WTC11 (cell line): ENCODE measurements around the gene ZNF581. TPM values are rescaled to one million over a fixed set of nuclear protein-coding genes. Genes with fewer than 3 reads are reported as not detected.

ENCODE experiments used
- ATAC-seq: fragments of 200-7000 bp; cut with Tn5 transposase; 2 replicates; pipeline ENCODE4 v1.10.0; 2021; ENCODE audit warnings: mild to moderate bottlenecking, moderate library complexity
- CTCF ChIA-PET: fragments of 300-600 bp; sonication (Branson Sonifier 250); formaldehyde crosslinking; loops from one replicate; lab custom pipeline; 2021; ENCODE audit warnings: antibody characterized with exemption; lab: Charles Lee
- POLR2A ChIA-PET: fragments of 350-600 bp; sonication (Branson Sonifier 250); formaldehyde crosslinking; loops from one replicate; lab custom pipeline; 2021; ENCODE audit warnings: antibody characterized with exemption; lab: Charles Lee
- DNase-seq: peaks from one replicate; pipeline ENCODE4 v3.0.0; 2021; ENCODE audit warnings: low spot score
- H3K27ac Mint-ChIP-seq: 2 replicates; pipeline ENCODE4 v1.8.0; 2021; ENCODE audit warnings: mixed read lengths
- H3K27me3 Mint-ChIP-seq: 2 replicates; pipeline ENCODE4 v1.8.0; 2021; ENCODE audit warnings: low read depth, mild to moderate bottlenecking, moderate library complexity, mixed read lengths
- H3K36me3 Mint-ChIP-seq: 2 replicates; pipeline ENCODE4 v1.8.0; 2021; ENCODE audit warnings: mixed read lengths
- H3K4me1 Mint-ChIP-seq: 2 replicates; pipeline ENCODE4 v1.8.0; 2022; ENCODE audit warnings: mixed read lengths
- H3K4me3 Mint-ChIP-seq: 2 replicates; pipeline ENCODE4 v1.8.0; 2021; ENCODE audit warnings: mild to moderate bottlenecking, moderate library complexity, mixed read lengths
- H3K9me3 Mint-ChIP-seq: 2 replicates; pipeline ENCODE4 v1.8.0; 2021; ENCODE audit warnings: mixed read lengths
- CREM ChIP-seq: sonication (generic); formaldehyde crosslinking; IDR thresholded peaks from 2 replicates; pipeline ENCODE4 v1.8.1; 2022; ENCODE audit warnings: mild to moderate bottlenecking, missing genetic modification reagents, moderate library complexity
- ETV6 ChIP-seq: sonication (generic); formaldehyde crosslinking; IDR thresholded peaks from 2 replicates; pipeline ENCODE4 v1.8.1; 2022; ENCODE audit warnings: mild to moderate bottlenecking, missing genetic modification reagents
- FOXJ3 ChIP-seq: sonication (generic); formaldehyde crosslinking; IDR thresholded peaks from 2 replicates; pipeline ENCODE4 v1.9.0; 2021; ENCODE audit warnings: missing genetic modification reagents, mild to moderate bottlenecking, borderline replicate concordance
- GABPB1 ChIP-seq: sonication (generic); formaldehyde crosslinking; IDR thresholded peaks from 2 replicates; pipeline ENCODE4 v1.8.1; 2023; ENCODE audit warnings: mild to moderate bottlenecking, missing genetic modification reagents
- GRHL2 ChIP-seq: fragments of 250-450 bp; sonication (Bioruptor Pico); IDR thresholded peaks from 2 replicates; pipeline ENCODE4 v1.8.0; 2022; ENCODE audit warnings: mild to moderate bottlenecking, moderate library complexity; ENCODE audit not compliant: insufficient replicate concordance, severe bottlenecking
- HMGA2 ChIP-seq: fragments of 250-450 bp; sonication (Bioruptor Pico); IDR thresholded peaks from 2 replicates; pipeline ENCODE4 v1.4.0; 2021; ENCODE audit warnings: mild to moderate bottlenecking, moderate library complexity
- IRF2 ChIP-seq: sonication (generic); formaldehyde crosslinking; IDR thresholded peaks from 2 replicates; pipeline ENCODE4 v1.8.0; 2022; ENCODE audit warnings: low read depth, missing genetic modification reagents, borderline replicate concordance
- SMAD3 ChIP-seq: sonication (generic); formaldehyde crosslinking; IDR thresholded peaks from 2 replicates; pipeline ENCODE4 v1.8.0; 2022; ENCODE audit warnings: missing genetic modification reagents, mild to moderate bottlenecking, borderline replicate concordance
- SOX15 ChIP-seq: fragments of 250-450 bp; sonication (Bioruptor Pico); IDR thresholded peaks from 2 replicates; pipeline ENCODE4 v1.9.0; 2021; ENCODE audit warnings: mild to moderate bottlenecking
- SP1 ChIP-seq: sonication (generic); formaldehyde crosslinking; conservative IDR thresholded peaks from 2 replicates; pipeline ENCODE4 v1.8.1; 2022; ENCODE audit warnings: missing genetic modification reagents
- TCF7 ChIP-seq: sonication (generic); formaldehyde crosslinking; IDR thresholded peaks from 2 replicates; pipeline ENCODE4 v1.8.0; 2022; ENCODE audit warnings: mild to moderate bottlenecking, low read depth, missing genetic modification reagents, moderate library complexity
- TEAD4 ChIP-seq: sonication (generic); formaldehyde crosslinking; IDR thresholded peaks from 2 replicates; pipeline ENCODE4 v1.8.0; 2022; ENCODE audit warnings: mild to moderate bottlenecking, missing genetic modification reagents
- TP53 ChIP-seq: sonication (generic); formaldehyde crosslinking; IDR thresholded peaks from 2 replicates; pipeline ENCODE4 v1.8.1; 2023; ENCODE audit warnings: mild to moderate bottlenecking, missing genetic modification reagents
- ZBTB21 ChIP-seq: sonication (generic); formaldehyde crosslinking; IDR thresholded peaks from 2 replicates; pipeline ENCODE4 v1.8.1; 2023; ENCODE audit warnings: mild to moderate bottlenecking, missing genetic modification reagents, borderline replicate concordance
- ZNF138 ChIP-seq: sonication (generic); formaldehyde crosslinking; conservative IDR thresholded peaks from 2 replicates; pipeline ENCODE4 v1.8.1; 2022; ENCODE audit warnings: mild to moderate bottlenecking, moderate library complexity, missing genetic modification reagents
- ZNF219 ChIP-seq: sonication (generic); formaldehyde crosslinking; IDR thresholded peaks from 2 replicates; pipeline ENCODE4 v1.8.0; 2023; ENCODE audit warnings: missing genetic modification reagents, mild to moderate bottlenecking, borderline replicate concordance
- ZNF263 ChIP-seq: sonication (generic); formaldehyde crosslinking; IDR thresholded peaks from 2 replicates; pipeline ENCODE4 v1.8.1; 2022; ENCODE audit warnings: low read depth, mild to moderate bottlenecking, moderate library complexity, missing genetic modification reagents
- ZNF317 ChIP-seq: sonication (generic); formaldehyde crosslinking; IDR thresholded peaks from 2 replicates; pipeline ENCODE4 v1.8.1; 2023; ENCODE audit warnings: low read depth, mild to moderate bottlenecking, moderate library complexity, missing genetic modification reagents, borderline replicate concordance
- ZNF416 ChIP-seq: fragments of 250-450 bp; sonication (Bioruptor Pico); IDR thresholded peaks from 2 replicates; pipeline ENCODE4 v1.9.0; 2021; ENCODE audit warnings: mild to moderate bottlenecking, inconsistent platforms
- ZNF423 ChIP-seq: fragments of 250-450 bp; sonication (Bioruptor Pico); IDR thresholded peaks from 2 replicates; pipeline ENCODE4 v2.1.2; 2022; ENCODE audit warnings: mild to moderate bottlenecking, moderate library complexity
- total RNA-seq: library from RNA; stranded (reverse); gene quantifications from 3 replicates; pipeline ENCODE4 v1.2.3, GENCODE V29; 2021
- TF ChIP-seq, protein P1 (sequence below): sonication (generic); formaldehyde crosslinking; IDR thresholded peaks from 2 replicates; pipeline ENCODE4 v1.8.1; 2023; ENCODE audit warnings: mild to moderate bottlenecking, missing genetic modification reagents
- TF ChIP-seq, protein P2 (sequence below): sonication (generic); formaldehyde crosslinking; IDR thresholded peaks from 2 replicates; pipeline ENCODE4 v1.8.0; 2022; ENCODE audit warnings: mild to moderate bottlenecking, missing genetic modification reagents
- TF ChIP-seq, protein P3 (sequence below): fragments of 200-600 bp; IDR thresholded peaks from 2 replicates; pipeline ENCODE4 v1.8.0; 2022; ENCODE audit warnings: antibody characterized with exemption
- TF ChIP-seq, protein P4 (sequence below): sonication (generic); formaldehyde crosslinking; IDR thresholded peaks from 2 replicates; pipeline ENCODE4 v1.8.1; 2022; ENCODE audit warnings: mild to moderate bottlenecking, moderate library complexity, missing genetic modification reagents
- TF ChIP-seq, protein P5 (sequence below): sonication (generic); formaldehyde crosslinking; IDR thresholded peaks from 2 replicates; pipeline ENCODE4 v1.8.0; 2023; ENCODE audit warnings: mild to moderate bottlenecking, missing genetic modification reagents

Gene ZNF581
- total RNA-seq, 1 experiment from 2014 or later: 100 TPM

DNA sequence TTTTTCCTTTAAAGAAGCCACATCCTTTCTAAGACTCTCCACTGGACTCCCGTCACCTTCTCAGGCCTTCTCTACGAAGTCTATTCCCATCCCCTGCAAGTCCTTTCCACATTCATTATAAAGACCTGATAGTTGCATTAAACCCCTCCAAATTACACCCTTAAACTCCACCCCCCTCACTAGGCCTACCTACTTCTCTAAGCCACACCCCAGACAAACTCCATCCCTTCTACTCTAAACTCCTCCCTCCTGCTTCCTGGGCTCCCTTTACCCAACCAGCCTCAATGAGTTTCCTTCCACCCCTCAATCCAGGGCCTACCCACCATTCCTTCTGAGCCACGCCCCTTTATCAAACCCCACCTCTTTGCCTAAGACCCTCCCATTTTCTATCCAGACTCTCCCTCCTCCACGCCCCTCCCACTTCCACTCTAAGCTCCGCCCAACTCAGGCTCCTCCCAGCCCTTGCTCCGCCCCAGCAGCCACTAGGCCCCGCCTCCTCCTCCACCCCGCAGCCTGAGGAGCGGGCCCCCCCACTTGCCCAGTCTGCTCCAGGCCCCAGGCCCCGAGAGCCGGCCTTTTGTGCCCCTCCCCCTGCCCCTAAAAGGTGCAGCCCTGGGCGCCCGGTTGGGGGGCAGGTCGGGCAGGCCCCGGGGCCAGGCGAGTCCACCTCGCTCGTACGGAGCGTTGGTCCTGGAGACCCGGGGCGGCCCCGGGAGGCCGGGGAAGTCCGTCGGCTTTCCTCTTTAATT, 44.6 kb upstream of the ZNF581 start:
- Mint-ChIP-seq H3K4me3 (peak overlapping the region; percentile 98), H3K4me1 (peaks cover 29% of the 10 kb centered on the region), H3K27ac (peak overlapping the region; percentile 100), H3K27me3 (no peaks in the 10 kb centered on the region; the same call in 1 of the 2 replicates), H3K9me3 (no peaks in the 10 kb centered on the region), H3K36me3 (peaks cover 23% of the 10 kb centered on the region)
- DNase-seq (peak; percentile 98), ATAC-seq (peak; percentile 78)
- TF ChIP-seq, protein P1, sequence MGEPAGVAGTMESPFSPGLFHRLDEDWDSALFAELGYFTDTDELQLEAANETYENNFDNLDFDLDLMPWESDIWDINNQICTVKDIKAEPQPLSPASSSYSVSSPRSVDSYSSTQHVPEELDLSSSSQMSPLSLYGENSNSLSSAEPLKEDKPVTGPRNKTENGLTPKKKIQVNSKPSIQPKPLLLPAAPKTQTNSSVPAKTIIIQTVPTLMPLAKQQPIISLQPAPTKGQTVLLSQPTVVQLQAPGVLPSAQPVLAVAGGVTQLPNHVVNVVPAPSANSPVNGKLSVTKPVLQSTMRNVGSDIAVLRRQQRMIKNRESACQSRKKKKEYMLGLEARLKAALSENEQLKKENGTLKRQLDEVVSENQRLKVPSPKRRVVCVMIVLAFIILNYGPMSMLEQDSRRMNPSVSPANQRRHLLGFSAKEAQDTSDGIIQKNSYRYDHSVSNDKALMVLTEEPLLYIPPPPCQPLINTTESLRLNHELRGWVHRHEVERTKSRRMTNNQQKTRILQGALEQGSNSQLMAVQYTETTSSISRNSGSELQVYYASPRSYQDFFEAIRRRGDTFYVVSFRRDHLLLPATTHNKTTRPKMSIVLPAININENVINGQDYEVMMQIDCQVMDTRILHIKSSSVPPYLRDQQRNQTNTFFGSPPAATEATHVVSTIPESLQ (CRISPR knock-in tag): no peak
- TF ChIP-seq ZNF423 (CRISPR knock-in tag) (peak; percentile 42; the same call in 1 of the 2 replicates), ZNF263 (peak; percentile 40; the same call in 1 of the 2 replicates), SOX15 (CRISPR knock-in tag) (no peak), FOXJ3 (CRISPR knock-in tag) (no peak), GRHL2 (CRISPR knock-in tag) (no peak), IRF2 (CRISPR knock-in tag) (no peak), SP1 (CRISPR knock-in tag) (no peak), GABPB1 (CRISPR knock-in tag) (no peak), ZNF317 (CRISPR knock-in tag) (no peak), ZBTB21 (no peak), ZNF416 (CRISPR knock-in tag) (0 out of 2 replicates have a peak, but pooled peaks have one; percentile 63)
- TF ChIP-seq, protein P2, sequence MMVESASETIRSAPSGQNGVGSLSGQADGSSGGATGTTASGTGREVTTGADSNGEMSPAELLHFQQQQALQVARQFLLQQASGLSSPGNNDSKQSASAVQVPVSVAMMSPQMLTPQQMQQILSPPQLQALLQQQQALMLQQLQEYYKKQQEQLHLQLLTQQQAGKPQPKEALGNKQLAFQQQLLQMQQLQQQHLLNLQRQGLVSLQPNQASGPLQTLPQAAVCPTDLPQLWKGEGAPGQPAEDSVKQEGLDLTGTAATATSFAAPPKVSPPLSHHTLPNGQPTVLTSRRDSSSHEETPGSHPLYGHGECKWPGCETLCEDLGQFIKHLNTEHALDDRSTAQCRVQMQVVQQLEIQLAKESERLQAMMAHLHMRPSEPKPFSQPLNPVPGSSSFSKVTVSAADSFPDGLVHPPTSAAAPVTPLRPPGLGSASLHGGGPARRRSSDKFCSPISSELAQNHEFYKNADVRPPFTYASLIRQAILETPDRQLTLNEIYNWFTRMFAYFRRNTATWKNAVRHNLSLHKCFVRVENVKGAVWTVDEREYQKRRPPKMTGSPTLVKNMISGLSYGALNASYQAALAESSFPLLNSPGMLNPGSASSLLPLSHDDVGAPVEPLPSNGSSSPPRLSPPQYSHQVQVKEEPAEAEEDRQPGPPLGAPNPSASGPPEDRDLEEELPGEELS (CRISPR knock-in tag): no peak; the same call in 1 of the 2 replicates
- TF ChIP-seq, protein P3, sequence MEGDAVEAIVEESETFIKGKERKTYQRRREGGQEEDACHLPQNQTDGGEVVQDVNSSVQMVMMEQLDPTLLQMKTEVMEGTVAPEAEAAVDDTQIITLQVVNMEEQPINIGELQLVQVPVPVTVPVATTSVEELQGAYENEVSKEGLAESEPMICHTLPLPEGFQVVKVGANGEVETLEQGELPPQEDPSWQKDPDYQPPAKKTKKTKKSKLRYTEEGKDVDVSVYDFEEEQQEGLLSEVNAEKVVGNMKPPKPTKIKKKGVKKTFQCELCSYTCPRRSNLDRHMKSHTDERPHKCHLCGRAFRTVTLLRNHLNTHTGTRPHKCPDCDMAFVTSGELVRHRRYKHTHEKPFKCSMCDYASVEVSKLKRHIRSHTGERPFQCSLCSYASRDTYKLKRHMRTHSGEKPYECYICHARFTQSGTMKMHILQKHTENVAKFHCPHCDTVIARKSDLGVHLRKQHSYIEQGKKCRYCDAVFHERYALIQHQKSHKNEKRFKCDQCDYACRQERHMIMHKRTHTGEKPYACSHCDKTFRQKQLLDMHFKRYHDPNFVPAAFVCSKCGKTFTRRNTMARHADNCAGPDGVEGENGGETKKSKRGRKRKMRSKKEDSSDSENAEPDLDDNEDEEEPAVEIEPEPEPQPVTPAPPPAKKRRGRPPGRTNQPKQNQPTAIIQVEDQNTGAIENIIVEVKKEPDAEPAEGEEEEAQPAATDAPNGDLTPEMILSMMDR: no peak
- ChIA-PET POLR2A (interaction anchor here (0.6 to 2.1 kb wide), 18 partner anchors 9 to 260 kb away, joined by 3 to 17 read pairs (median 4); partner anchors contain the start of genes KMT5C, U2AF2, UBE2S and ZNF628), CTCF (interaction anchor here (0.6 to 3.0 kb wide), 22 partner anchors 7 to 573 kb away, joined by 3 to 17 read pairs (median 4); partner anchors contain the start of genes HSPBP1, NAT14, ZNF579 and ZNF784)

DNA sequence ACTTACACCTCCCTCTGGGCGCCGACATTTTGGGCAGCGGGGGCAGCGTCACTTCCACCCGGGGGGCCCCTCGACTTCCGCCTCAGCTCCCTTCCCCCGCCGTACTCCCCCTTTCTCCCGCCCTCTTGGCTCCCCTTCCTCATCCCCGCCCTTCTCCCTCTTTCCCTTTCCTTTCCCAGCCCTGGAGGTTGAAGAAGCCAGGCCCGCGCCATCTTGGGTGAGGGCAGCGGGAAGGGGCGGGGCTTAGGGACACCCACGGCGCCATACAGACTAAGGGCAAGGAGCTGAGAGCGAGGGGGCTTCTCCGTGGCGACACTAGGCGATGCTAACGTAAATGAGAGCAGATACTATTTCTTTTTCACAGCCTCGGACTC, 44.0 kb upstream of the ZNF581 start, which contains the start of gene FIZ1:
FIZ1 (minus strand) TSS at position 50 of the 374 bp plus-strand sequence. CDS start 1,652 bp downstream, outside the sequence.
- Mint-ChIP-seq H3K36me3 (peaks cover 23% of the 10 kb centered on the region), H3K27me3 (no peaks in the 10 kb centered on the region; the same call in 1 of the 2 replicates), H3K9me3 (no peaks in the 10 kb centered on the region), H3K27ac (peak within 1 kb of the TSS; percentile 100), H3K4me1 (peaks cover 29% of the 10 kb centered on the region), H3K4me3 (peak within 1 kb of the TSS; percentile 98)
- CTCF ChIA-PET: interaction anchor here (0.6 to 3.0 kb wide), 20 partner anchors 12 to 573 kb away, joined by 3 to 17 read pairs (median 4); partner anchors contain the start of genes HSPBP1, NAT14, ZNF579 and ZNF784
- ATAC-seq: peak; percentile 54
- DNase-seq: peak; percentile 98
- POLR2A ChIA-PET: interaction anchor here (0.5 to 2.1 kb wide), 15 partner anchors 13 to 260 kb away, joined by 3 to 17 read pairs (median 6); partner anchors contain the start of genes KMT5C, U2AF2, UBE2S and ZNF628
- no peak for TF ChIP-seq TCF7
- TF ChIP-seq, protein P4, sequence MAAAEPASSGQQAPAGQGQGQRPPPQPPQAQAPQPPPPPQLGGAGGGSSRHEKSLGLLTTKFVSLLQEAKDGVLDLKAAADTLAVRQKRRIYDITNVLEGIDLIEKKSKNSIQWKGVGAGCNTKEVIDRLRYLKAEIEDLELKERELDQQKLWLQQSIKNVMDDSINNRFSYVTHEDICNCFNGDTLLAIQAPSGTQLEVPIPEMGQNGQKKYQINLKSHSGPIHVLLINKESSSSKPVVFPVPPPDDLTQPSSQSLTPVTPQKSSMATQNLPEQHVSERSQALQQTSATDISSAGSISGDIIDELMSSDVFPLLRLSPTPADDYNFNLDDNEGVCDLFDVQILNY: peak; percentile 75
- 0 out of 2 replicates have a peak, but pooled peaks have one; percentile 28 for TF ChIP-seq SMAD3 (CRISPR knock-in tag)
- no peak for TF ChIP-seq TEAD4
- TF ChIP-seq HMGA2 (CRISPR knock-in tag): no peak
- TF ChIP-seq ZNF138 (CRISPR knock-in tag): no peak
- peak; percentile 81 for TF ChIP-seq CREM (CRISPR knock-in tag)
- TF ChIP-seq SP1 (CRISPR knock-in tag): peak; percentile 63; the same call in 1 of the 2 replicates
- TF ChIP-seq TP53 (CRISPR knock-in tag): 0 out of 2 replicates have a peak, but pooled peaks have one; percentile 37
- TF ChIP-seq ETV6 (CRISPR knock-in tag): peak; percentile 64; the same call in 1 of the 2 replicates
- TF ChIP-seq, protein P5, sequence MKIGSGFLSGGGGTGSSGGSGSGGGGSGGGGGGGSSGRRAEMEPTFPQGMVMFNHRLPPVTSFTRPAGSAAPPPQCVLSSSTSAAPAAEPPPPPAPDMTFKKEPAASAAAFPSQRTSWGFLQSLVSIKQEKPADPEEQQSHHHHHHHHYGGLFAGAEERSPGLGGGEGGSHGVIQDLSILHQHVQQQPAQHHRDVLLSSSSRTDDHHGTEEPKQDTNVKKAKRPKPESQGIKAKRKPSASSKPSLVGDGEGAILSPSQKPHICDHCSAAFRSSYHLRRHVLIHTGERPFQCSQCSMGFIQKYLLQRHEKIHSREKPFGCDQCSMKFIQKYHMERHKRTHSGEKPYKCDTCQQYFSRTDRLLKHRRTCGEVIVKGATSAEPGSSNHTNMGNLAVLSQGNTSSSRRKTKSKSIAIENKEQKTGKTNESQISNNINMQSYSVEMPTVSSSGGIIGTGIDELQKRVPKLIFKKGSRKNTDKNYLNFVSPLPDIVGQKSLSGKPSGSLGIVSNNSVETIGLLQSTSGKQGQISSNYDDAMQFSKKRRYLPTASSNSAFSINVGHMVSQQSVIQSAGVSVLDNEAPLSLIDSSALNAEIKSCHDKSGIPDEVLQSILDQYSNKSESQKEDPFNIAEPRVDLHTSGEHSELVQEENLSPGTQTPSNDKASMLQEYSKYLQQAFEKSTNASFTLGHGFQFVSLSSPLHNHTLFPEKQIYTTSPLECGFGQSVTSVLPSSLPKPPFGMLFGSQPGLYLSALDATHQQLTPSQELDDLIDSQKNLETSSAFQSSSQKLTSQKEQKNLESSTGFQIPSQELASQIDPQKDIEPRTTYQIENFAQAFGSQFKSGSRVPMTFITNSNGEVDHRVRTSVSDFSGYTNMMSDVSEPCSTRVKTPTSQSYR (CRISPR knock-in tag): no peak; the same call in 1 of the 2 replicates
- TF ChIP-seq ZNF219 (CRISPR knock-in tag): no peak
